ENCODE results near the gene LRGUK.

DNA sequence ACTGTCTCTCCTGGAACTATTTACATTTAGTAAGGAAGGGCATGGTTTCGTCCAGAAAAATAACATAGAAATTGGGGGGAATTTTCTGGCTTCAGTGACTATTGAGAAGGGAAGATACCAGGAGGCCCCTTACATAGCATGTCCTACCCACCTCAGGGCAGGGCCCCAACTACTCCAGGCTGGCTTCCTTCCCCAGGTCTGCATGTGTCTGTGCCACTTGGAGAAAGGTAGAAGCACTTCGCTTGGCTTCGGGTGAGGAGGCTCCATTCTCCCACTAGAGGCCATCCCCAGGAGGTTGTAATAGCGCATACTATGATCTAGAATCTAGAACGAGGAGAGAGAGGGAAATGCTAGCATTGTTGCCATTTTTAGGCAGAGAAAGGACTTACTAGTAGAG lies 14.7 kb downstream of the LRGUK start:
- no peak for TF ChIP-seq POLR2AphosphoS5 (IDR thresholded peaks at IDR 0.05)
- TF ChIP-seq, protein P1, sequence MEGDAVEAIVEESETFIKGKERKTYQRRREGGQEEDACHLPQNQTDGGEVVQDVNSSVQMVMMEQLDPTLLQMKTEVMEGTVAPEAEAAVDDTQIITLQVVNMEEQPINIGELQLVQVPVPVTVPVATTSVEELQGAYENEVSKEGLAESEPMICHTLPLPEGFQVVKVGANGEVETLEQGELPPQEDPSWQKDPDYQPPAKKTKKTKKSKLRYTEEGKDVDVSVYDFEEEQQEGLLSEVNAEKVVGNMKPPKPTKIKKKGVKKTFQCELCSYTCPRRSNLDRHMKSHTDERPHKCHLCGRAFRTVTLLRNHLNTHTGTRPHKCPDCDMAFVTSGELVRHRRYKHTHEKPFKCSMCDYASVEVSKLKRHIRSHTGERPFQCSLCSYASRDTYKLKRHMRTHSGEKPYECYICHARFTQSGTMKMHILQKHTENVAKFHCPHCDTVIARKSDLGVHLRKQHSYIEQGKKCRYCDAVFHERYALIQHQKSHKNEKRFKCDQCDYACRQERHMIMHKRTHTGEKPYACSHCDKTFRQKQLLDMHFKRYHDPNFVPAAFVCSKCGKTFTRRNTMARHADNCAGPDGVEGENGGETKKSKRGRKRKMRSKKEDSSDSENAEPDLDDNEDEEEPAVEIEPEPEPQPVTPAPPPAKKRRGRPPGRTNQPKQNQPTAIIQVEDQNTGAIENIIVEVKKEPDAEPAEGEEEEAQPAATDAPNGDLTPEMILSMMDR (IDR thresholded peaks at IDR 0.05), result no peak
- TF ChIP-seq POLR2A (IDR thresholded peaks at IDR 0.05), result no peak
- no peak for TF ChIP-seq EP300 (IDR thresholded peaks at IDR 0.05)
